ENCODE data around the gene GOLGA6D. TPM values are rescaled to one million over a fixed set of nuclear protein-coding genes. Genes with fewer than 3 reads are reported as not detected.
"Not testable (repeated sequence)": the region's sequence is repeated elsewhere in the genome, so short reads cannot be mapped to it uniquely, and the experiment has no call there.

GOLGA6D gene
- total and polyA plus RNA-seq, 2 of the 4 experiments (the other 2 are of a cell fraction): not detected

- H3K56ac ChIP-seq (ENCODE audit: extremely low read depth, insufficient read depth, low read length); H3K4me1 ChIP-seq (ENCODE audit: control insufficient read depth, insufficient read depth, low read length); H4K20me1 ChIP-seq (ENCODE audit: insufficient read depth, low read length); H2BK5ac ChIP-seq (ENCODE audit: low read depth, low read length, poor library complexity, severe bottlenecking); H3K18ac ChIP-seq (ENCODE audit: low read depth, low read length); DNase-seq; H4K8ac ChIP-seq (ENCODE audit: low read depth in 2 of 2, low read length in 2 of 2); H3K14ac ChIP-seq (replicated peaks; ENCODE audit: low read depth, low read length); H3K4me2 ChIP-seq (ENCODE audit: low read depth, low read length); H3K36me3 ChIP-seq (ENCODE audit: control insufficient read depth, insufficient read depth, low read length); intact Hi-C loops (cut with micrococcal nuclease); H2BK120ac ChIP-seq (ENCODE audit: low read depth, low read length); H2AFZ ChIP-seq (replicated peaks; ENCODE audit: low read length, poor library complexity); H2BK20ac ChIP-seq (ENCODE audit: low read depth, low read length); H2AK5ac ChIP-seq (ENCODE audit: low read depth, low read length); H3K27me3 ChIP-seq (ENCODE audit: control insufficient read depth, insufficient read depth, low read length); H4K91ac ChIP-seq (ENCODE audit: insufficient read depth, low read depth, low read length); dilution Hi-C loops (cut with HindIII; ENCODE audit: low sequenced_read_pairs, unreplicated experiment); H2BK15ac ChIP-seq (ENCODE audit: low read depth, low read length); H3K79me1 ChIP-seq (ENCODE audit: low read depth in 1 of 2, low read length in 2 of 2); H3K9me1 ChIP-seq (ENCODE audit: insufficient read depth, low read length); H3K4me3 ChIP-seq (ENCODE audit: insufficient read depth, low read depth, low read length); in situ Hi-C loops (cut with MboI; ENCODE audit: low sequenced_read_pairs); H2AK9ac ChIP-seq (replicated peaks; ENCODE audit: low read depth, low read length, poor library complexity); H3K27ac ChIP-seq (ENCODE audit: insufficient read depth, low read length); H3K9me3 ChIP-seq (ENCODE audit: control insufficient read depth, insufficient read depth, low read length); BruUV-seq (replicated peaks); H3K4ac ChIP-seq (ENCODE audit: low read depth, low read length); ATAC-seq (ENCODE audit: low read depth); H4K5ac ChIP-seq (ENCODE audit: low read depth, low read length); POLR2A ChIA-PET (ENCODE audit: unreplicated experiment); H3K23ac ChIP-seq (ENCODE audit: low read depth, low read length); CTCF ChIA-PET; H3K9ac ChIP-seq (ENCODE audit: low read depth, low read length): not testable (repeated sequence)
- no CpG with 5 or more reads among the region's 18 CpGs for WGBS, 2 experiments (ENCODE audit: extremely low coverage in 2 of 2, insufficient read length in 1 of 2)
These were observed 11.0 kb downstream of the GOLGA6D start for GRCh38 chr15:75293660-75294059.

- H3K4me1 ChIP-seq (ENCODE audit: control insufficient read depth, insufficient read depth, low read length); H3K4me3 ChIP-seq (ENCODE audit: insufficient read depth, low read depth, low read length); H4K20me1 ChIP-seq (ENCODE audit: insufficient read depth, low read length); H3K4me2 ChIP-seq (ENCODE audit: low read depth, low read length); CTCF ChIA-PET; H2BK120ac ChIP-seq (ENCODE audit: low read depth, low read length); H3K56ac ChIP-seq (ENCODE audit: extremely low read depth, insufficient read depth, low read length); H3K14ac ChIP-seq (replicated peaks; ENCODE audit: low read depth, low read length); in situ Hi-C loops (cut with MboI; ENCODE audit: low sequenced_read_pairs); dilution Hi-C loops (cut with HindIII; ENCODE audit: low sequenced_read_pairs, unreplicated experiment); H4K8ac ChIP-seq (ENCODE audit: low read depth in 2 of 2, low read length in 2 of 2); POLR2A ChIA-PET (ENCODE audit: unreplicated experiment); H3K9me1 ChIP-seq (ENCODE audit: insufficient read depth, low read length); H3K79me1 ChIP-seq (ENCODE audit: low read depth in 1 of 2, low read length in 2 of 2); H3K9me3 ChIP-seq (ENCODE audit: control insufficient read depth, insufficient read depth, low read length); H3K18ac ChIP-seq (ENCODE audit: low read depth, low read length); H2BK20ac ChIP-seq (ENCODE audit: low read depth, low read length); H2AK5ac ChIP-seq (ENCODE audit: low read depth, low read length); H4K5ac ChIP-seq (ENCODE audit: low read depth, low read length); H3K27ac ChIP-seq (ENCODE audit: insufficient read depth, low read length); H2BK15ac ChIP-seq (ENCODE audit: low read depth, low read length); DNase-seq; H3K36me3 ChIP-seq (ENCODE audit: control insufficient read depth, insufficient read depth, low read length); H3K27me3 ChIP-seq (ENCODE audit: control insufficient read depth, insufficient read depth, low read length); H3K23ac ChIP-seq (ENCODE audit: low read depth, low read length); H2AK9ac ChIP-seq (replicated peaks; ENCODE audit: low read depth, low read length, poor library complexity); intact Hi-C loops (cut with micrococcal nuclease); BruUV-seq (replicated peaks); H2BK5ac ChIP-seq (ENCODE audit: low read depth, low read length, poor library complexity, severe bottlenecking); H3K4ac ChIP-seq (ENCODE audit: low read depth, low read length); H2AFZ ChIP-seq (replicated peaks; ENCODE audit: low read length, poor library complexity); H3K9ac ChIP-seq (ENCODE audit: low read depth, low read length); H4K91ac ChIP-seq (ENCODE audit: insufficient read depth, low read depth, low read length): not testable (repeated sequence)
- WGBS, 2 experiments (ENCODE audit: extremely low coverage in 2 of 2, insufficient read length in 1 of 2): no CpG with 5 or more reads among the region's 13 CpGs
- ATAC-seq (ENCODE audit: low read depth): peak; percentile 46
These were observed 16.1 kb downstream of the GOLGA6D start for GRCh38 chr15:75298541-75299310.
